Measurements from ENCODE around the gene UMOD. TPM values are rescaled to one million over a fixed set of nuclear protein-coding genes. Genes with fewer than 3 reads are reported as not detected.

The UMOD gene
- polyA plus RNA-seq, 3 donors, result not detected

DNA sequence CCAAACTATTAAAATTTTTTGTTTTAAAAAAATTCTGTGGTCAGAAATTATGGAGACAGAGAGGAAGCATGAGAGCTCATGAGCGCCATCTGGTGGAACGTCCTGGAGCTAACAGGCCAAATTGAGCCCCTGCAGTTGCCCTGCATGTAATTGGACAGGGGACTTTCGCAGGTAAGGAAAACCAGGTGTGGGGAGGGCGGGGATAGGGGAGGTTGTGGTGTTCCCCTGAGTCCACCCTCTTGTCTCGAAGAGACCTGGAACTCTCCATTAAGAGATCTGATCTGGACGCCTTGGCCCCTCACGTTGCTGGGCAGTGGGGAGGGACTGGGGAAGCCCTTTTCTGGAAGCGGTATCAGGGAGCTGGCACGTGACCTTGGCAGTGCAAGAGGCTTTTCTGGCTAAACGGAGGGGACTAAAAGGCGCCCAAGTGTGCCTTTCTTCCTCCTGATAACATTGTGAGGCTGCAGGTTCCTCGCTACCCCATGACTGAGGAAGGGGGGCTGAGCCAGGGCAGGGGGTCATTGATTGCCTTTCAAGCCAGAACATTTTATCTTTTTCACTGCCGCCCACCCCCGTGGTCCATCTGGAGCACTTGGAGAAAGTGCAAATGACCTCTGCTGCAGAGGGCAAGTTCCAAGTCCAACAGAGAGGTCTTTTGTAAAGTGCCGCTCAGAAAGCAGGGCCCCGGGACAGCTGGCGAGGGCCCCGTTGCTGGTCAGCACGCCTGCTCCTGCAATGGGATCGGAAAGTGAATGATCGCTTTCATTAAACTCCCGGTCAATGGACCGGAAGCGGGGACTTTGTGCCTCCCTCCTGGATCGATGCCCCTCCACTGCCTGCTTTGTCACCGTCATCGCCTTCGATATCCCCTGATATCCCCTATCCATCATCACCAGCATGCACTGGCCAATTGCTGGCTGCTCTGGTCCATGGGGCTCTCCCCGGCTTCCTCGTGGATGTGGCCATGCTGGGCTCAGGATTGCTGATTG lies 33.6 kb upstream of the UMOD start:
- H3K4me2 ChIP-seq (replicated peaks; ENCODE audit: extremely low read depth, low read length, poor library complexity, severe bottlenecking), result no peak overlapping the region
- H3K27ac Mint-ChIP-seq, result no peak overlapping the region
- H3K4me1 Mint-ChIP-seq, result no peaks in the 10 kb centered on the region
- DNase-seq, result peak; percentile 32 to 51 (median 49)
- intact Hi-C loops (cut with micrococcal nuclease), result loop anchor here (2.0 to 10.0 kb wide), 2 partner anchors 19 to 481 kb away; partner anchors contain the start of gene PDILT (in 1 of the 2)
- peak overlapping the region in 1 of 2 donors; percentile 43 for H3K4me3 Mint-ChIP-seq
- no peaks in the 10 kb centered on the region for H3K4me1 ChIP-seq (ENCODE audit: control insufficient read depth in 1 of 2, insufficient read depth in 2 of 2, low read length in 2 of 2)
- no peak overlapping the region for H2AFZ ChIP-seq (ENCODE audit: insufficient read depth, low read depth, low read length, poor library complexity, severe bottlenecking)
- H3K79me2 ChIP-seq (ENCODE audit: insufficient read depth, low read length), result no peaks in the 10 kb centered on the region
- no peaks in the 10 kb centered on the region for H3K9me3 ChIP-seq (replicated peaks in 1 of 2; ENCODE audit: control insufficient read depth in 1 of 2, insufficient read depth in 1 of 2, low read length in 2 of 2)
- H3K9me3 Mint-ChIP-seq, result no peaks in the 10 kb centered on the region
- no peak overlapping the region for H3K4me3 ChIP-seq (replicated peaks in 1 of 3; ENCODE audit: low read depth in 2 of 3, low read length in 3 of 3)
- whole genome bisulfite sequencing (ENCODE audit: insufficient coverage), result 30% methylated on average over 29 of the region's 30 CpGs
- no peak overlapping the region for H3K9ac ChIP-seq (ENCODE audit: insufficient read depth, low read length, poor library complexity, severe bottlenecking)
- H3K36me3 ChIP-seq (replicated peaks in 1 of 2; ENCODE audit: control insufficient read depth in 1 of 2, insufficient read depth in 2 of 2, low read length in 2 of 2), result no peaks in the 10 kb centered on the region
- H3K27me3 Mint-ChIP-seq (ENCODE audit: low read depth in 3 of 3), result peaks cover 9 to 29% (median 14%) of the 10 kb centered on the region in 3 donors
- TF ChIP-seq, protein P1, sequence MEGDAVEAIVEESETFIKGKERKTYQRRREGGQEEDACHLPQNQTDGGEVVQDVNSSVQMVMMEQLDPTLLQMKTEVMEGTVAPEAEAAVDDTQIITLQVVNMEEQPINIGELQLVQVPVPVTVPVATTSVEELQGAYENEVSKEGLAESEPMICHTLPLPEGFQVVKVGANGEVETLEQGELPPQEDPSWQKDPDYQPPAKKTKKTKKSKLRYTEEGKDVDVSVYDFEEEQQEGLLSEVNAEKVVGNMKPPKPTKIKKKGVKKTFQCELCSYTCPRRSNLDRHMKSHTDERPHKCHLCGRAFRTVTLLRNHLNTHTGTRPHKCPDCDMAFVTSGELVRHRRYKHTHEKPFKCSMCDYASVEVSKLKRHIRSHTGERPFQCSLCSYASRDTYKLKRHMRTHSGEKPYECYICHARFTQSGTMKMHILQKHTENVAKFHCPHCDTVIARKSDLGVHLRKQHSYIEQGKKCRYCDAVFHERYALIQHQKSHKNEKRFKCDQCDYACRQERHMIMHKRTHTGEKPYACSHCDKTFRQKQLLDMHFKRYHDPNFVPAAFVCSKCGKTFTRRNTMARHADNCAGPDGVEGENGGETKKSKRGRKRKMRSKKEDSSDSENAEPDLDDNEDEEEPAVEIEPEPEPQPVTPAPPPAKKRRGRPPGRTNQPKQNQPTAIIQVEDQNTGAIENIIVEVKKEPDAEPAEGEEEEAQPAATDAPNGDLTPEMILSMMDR (IDR thresholded peaks at IDR 0.05), result peak; percentile 94
- H4K20me1 ChIP-seq (ENCODE audit: insufficient read depth, low read length), result no peaks in the 10 kb centered on the region
- no peaks in the 10 kb centered on the region for H3K27me3 ChIP-seq (ENCODE audit: control insufficient read depth in 2 of 2, insufficient read depth in 2 of 2, low read length in 2 of 2)
- no peak overlapping the region for H3K27ac ChIP-seq (ENCODE audit: low read depth in 1 of 2, low read length in 2 of 2)
- no peaks in the 10 kb centered on the region for H3K36me3 Mint-ChIP-seq

- intact Hi-C loops (cut with micrococcal nuclease), result loop anchor here (2.0 to 10.0 kb wide), 2 partner anchors 21 to 479 kb away; partner anchors contain the start of gene PDILT (in 1 of the 2)
- Mint-ChIP-seq H3K27ac (no peak overlapping the region), H3K36me3 (no peaks in the 10 kb centered on the region), H3K9me3 (no peaks in the 10 kb centered on the region), H3K4me1 (no peaks in the 10 kb centered on the region), H3K27me3 (ENCODE audit: low read depth in 3 of 3) (peaks cover 9 to 29% (median 14%) of the 10 kb centered on the region in 3 donors), H3K4me3 (no peak overlapping the region)
- Histone ChIP-seq H3K36me3 (replicated peaks in 1 of 2; ENCODE audit: control insufficient read depth in 1 of 2, insufficient read depth in 2 of 2, low read length in 2 of 2) (no peaks in the 10 kb centered on the region), H3K79me2 (ENCODE audit: insufficient read depth, low read length) (no peaks in the 10 kb centered on the region), H4K20me1 (ENCODE audit: insufficient read depth, low read length) (no peaks in the 10 kb centered on the region), H3K9me3 (replicated peaks in 1 of 2; ENCODE audit: control insufficient read depth in 1 of 2, insufficient read depth in 1 of 2, low read length in 2 of 2) (no peaks in the 10 kb centered on the region), H2AFZ (ENCODE audit: insufficient read depth, low read depth, low read length, poor library complexity, severe bottlenecking) (no peak overlapping the region), H3K27ac (ENCODE audit: low read depth in 1 of 2, low read length in 2 of 2) (no peak overlapping the region), H3K4me1 (ENCODE audit: control insufficient read depth in 1 of 2, insufficient read depth in 2 of 2, low read length in 2 of 2) (no peaks in the 10 kb centered on the region), H3K4me2 (replicated peaks; ENCODE audit: extremely low read depth, low read length, poor library complexity, severe bottlenecking) (no peak overlapping the region), H3K9ac (ENCODE audit: insufficient read depth, low read length, poor library complexity, severe bottlenecking) (no peak overlapping the region), H3K27me3 (ENCODE audit: control insufficient read depth in 2 of 2, insufficient read depth in 2 of 2, low read length in 2 of 2) (no peaks in the 10 kb centered on the region), H3K4me3 (replicated peaks in 1 of 3; ENCODE audit: low read depth in 2 of 3, low read length in 3 of 3) (no peak overlapping the region)
- DNase-seq, result peak; percentile 6 to 32 (median 21)
- TF ChIP-seq, protein P1 (IDR thresholded peaks at IDR 0.05), result peak; percentile 82
- 19% methylated on average over 5 of the region's 11 CpGs for WGBS (ENCODE audit: insufficient coverage)
These were observed 30.9 kb upstream of the UMOD start for GRCh38 chr16:20383106-20384029.
